Activated naive CD4-positive, alpha-beta T cell treated with anti-CD3 and anti-CD28 coated beads, Interleukin-2, amount 50 U/mL, for 16 hours (primary cell): Measurements from ENCODE around the gene RARA.

ENCODE experiments used
- DNase-seq: peaks from one replicate; pipeline ENCODE4 v3.0.0-alpha.2; 2020

RARA gene

GRCh38 chr17:40346765-40347158, 37.8 kb downstream of the RARA start:
- DNase-seq = no peak

- no peak for DNase-seq
These were observed 38.5 kb downstream of the RARA start for GRCh38 chr17:40347319-40348135.

- DNase-seq = no peak
These were observed 39.1 kb downstream of the RARA start for GRCh38 chr17:40348136-40348504.

- no peak for DNase-seq
These were observed 39.8 kb downstream of the RARA start for GRCh38 chr17:40348562-40349476.

DNA sequence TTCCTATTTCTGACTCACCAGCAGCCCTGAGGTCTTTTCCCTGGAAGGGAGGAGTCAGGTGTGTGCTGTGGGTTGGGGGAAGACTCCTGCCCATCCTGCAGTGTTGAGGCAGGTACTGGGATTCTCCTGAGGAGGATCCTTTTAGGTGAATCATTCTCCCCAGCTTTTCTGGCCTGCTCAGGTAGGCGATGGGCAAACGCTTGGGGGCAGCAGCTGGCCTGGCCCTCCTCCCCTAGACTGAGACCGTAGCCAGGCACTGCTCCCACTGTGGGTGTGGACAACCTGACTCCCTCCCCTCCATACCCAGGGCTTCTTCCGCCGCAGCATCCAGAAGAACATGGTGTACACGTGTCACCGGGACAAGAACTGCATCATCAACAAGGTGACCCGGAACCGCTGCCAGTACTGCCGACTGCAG, 40.5 kb downstream of the RARA start:
- no peak for DNase-seq

DNA sequence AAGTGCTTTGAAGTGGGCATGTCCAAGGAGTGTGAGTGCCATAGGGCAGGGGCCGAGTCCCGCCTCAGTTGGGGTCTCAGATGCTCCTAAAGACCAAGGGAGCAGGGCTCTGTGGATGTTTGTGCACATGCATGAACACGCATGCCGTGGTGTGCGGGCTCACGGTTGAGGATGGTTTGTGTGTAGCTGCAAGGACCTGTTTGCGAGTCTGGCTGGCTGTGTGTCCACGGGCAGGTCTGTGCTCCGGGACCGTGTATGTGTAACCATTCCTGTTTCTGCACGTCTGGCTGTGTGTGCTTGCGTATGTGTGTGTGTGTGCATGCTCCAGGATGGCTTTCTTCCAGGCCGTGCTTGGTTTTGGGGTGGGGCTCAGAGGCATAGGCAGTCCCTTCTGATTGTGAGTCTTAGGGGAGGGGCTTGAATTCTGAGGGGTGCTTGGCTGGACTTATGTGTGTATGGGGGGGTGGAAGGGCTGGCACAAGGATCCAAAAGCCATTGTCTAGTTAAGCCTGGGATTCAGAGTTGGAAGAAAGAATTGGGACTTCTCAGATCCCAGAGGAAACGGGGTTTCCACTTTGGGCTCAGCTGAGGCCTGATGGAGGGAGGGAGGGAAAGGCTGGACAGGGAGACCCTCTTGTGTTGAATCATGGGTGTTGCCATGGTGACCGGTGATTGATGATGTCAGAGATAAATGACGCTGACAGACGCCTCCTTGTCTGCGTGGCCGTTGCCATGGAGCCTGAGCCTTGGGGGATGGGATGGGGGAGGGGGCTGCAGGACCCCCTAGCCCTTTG, 41.1 kb downstream of the RARA start:
- no peak for DNase-seq

- no peak for DNase-seq
These were observed 41.8 kb downstream of the RARA start for GRCh38 chr17:40350689-40351358.

GRCh38 chr17:40351359-40352236, 42.6 kb downstream of the RARA start:
- no peak for DNase-seq

GRCh38 chr17:40352237-40352778, 43.3 kb downstream of the RARA start:
- DNase-seq = no peak

- no peak for DNase-seq
These were observed 43.9 kb downstream of the RARA start for GRCh38 chr17:40352779-40353394.

DNA sequence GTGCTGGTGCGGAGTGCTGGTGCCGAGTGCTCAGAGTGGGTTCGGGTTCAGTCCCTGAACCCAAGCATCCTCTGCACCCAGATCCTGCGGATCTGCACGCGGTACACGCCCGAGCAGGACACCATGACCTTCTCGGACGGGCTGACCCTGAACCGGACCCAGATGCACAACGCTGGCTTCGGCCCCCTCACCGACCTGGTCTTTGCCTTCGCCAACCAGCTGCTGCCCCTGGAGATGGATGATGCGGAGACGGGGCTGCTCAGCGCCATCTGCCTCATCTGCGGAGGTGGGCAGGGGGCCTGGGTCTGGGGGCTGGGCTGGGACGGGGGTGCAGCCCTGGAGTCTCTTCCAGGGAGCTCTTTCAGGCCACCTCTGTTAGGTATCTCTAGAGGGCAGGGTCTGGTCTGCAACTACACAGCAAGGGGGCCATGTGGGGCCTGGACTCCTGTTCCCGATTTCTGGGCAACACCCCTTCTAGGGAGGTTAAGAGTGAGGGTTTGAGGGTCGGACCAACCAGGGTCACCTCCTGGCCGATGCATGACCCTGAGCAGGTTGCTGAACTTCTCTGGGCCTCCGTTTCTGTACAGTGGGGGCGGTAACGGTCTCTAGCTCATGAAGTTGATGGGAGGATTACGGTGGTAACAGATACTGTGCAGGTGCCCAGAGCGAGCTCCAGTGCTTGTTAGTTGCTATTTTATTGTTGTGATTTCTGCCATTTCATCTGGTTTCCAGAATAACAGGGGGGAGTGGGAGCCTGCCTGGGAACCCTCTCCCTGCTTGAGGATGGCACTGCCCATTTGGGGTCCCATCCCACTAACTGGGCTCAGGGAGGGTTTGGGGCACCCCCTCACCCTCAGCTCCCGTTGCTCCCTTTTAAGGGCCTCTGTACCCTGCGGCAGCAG, 45.5 kb downstream of the RARA start:
- DNase-seq = no peak

DNA sequence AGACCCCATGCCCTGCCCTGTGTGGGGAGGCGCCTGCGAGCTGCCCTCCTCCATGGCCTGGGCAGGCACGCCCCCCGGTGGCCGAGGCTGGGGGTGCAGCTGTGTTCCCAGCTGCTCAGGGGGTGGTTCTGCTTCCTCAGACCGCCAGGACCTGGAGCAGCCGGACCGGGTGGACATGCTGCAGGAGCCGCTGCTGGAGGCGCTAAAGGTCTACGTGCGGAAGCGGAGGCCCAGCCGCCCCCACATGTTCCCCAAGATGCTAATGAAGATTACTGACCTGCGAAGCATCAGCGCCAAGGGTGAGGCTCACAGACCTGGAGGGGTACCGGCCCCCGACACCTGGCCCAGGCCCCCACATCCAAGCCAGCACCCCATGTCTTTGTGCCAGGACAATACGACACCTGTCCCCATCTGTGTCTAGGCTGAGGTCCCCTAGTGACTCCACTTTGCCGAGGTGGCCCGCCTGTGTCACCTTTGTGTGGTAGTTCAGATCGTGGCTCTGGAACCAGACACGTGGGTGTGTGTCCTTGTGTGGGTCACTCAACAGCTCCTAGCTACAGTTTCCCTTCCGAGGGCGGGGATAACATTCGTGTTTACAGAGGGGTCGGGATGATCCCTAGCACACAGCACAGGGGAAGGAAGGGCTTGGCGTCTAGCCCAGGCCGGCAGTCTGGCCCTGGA, 46.3 kb downstream of the RARA start:
- peak; percentile 80 for DNase-seq

DNA sequence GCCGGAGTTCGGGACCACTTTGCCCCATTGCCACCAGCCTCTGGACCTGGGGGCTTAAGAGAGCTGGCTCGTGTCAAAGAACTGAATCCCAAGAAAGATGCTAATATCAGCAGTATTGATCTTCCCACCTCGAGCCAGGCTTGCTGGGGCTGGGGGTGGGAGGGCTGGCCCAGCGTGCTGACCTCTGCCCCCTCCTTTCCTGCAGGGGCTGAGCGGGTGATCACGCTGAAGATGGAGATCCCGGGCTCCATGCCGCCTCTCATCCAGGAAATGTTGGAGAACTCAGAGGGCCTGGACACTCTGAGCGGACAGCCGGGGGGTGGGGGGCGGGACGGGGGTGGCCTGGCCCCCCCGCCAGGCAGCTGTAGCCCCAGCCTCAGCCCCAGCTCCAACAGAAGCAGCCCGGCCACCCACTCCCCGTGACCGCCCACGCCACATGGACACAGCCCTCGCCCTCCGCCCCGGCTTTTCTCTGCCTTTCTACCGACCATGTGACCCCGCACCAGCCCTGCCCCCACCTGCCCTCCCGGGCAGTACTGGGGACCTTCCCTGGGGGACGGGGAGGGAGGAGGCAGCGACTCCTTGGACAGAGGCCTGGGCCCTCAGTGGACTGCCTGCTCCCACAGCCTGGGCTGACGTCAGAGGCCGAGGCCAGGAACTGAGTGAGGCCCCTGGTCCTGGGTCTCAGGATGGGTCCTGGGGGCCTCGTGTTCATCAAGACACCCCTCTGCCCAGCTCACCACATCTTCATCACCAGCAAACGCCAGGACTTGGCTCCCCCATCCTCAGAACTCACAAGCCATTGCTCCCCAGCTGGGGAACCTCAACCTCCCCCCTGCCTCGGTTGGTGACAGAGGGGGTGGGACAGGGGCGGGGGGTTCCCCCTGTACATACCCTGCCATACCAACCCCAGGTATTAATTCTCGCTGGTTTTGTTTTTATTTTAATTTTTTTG, 47.1 kb downstream of the RARA start:
- DNase-seq = no peak

DNA sequence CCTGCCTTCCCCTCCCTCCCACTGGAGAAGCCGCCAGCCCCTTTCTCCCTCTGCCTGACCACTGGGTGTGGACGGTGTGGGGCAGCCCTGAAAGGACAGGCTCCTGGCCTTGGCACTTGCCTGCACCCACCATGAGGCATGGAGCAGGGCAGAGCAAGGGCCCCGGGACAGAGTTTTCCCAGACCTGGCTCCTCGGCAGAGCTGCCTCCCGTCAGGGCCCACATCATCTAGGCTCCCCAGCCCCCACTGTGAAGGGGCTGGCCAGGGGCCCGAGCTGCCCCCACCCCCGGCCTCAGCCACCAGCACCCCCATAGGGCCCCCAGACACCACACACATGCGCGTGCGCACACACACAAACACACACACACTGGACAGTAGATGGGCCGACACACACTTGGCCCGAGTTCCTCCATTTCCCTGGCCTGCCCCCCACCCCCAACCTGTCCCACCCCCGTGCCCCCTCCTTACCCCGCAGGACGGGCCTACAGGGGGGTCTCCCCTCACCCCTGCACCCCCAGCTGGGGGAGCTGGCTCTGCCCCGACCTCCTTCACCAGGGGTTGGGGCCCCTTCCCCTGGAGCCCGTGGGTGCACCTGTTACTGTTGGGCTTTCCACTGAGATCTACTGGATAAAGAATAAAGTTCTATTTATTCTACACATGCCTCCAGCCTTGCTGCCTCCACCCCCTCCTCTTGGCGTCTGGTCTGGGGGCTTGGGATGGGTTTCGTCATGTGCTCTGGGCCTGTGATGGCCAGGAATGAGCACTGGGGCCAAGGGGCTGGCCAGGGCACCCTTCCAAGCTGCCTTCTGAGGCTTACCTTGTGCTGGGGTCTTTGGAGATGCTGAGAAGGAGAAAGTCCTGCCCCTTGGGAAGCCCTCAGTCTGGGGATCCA, 48.3 kb downstream of the RARA start:
- DNase-seq = no peak

GRCh38 chr17:40358323-40359038, 49.5 kb downstream of the RARA start:
- DNase-seq = peak; percentile 88

- no peak for DNase-seq
These were observed 51.1 kb downstream of the RARA start for GRCh38 chr17:40360091-40360490.
